ENCODE results near the gene ARHGEF39. TPM values are rescaled to one million over a fixed set of nuclear protein-coding genes. Genes with fewer than 3 reads are reported as not detected.

The ARHGEF39 gene
- total RNA-seq, 3 donors from 2014 or later, result 1.1 to 1.2 (median 1.2) TPM

DNA sequence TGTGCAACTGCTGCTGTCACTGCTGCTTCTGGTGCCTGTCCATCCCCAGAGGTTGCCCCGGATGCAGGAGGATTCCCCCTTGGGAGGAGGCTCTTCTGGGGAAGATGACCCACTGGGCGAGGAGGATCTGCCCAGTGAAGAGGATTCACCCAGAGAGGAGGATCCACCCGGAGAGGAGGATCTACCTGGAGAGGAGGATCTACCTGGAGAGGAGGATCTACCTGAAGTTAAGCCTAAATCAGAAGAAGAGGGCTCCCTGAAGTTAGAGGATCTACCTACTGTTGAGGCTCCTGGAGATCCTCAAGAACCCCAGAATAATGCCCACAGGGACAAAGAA is 9.0 kb upstream of the ARHGEF39 start:
- Mint-ChIP-seq H3K4me3 (no peak overlapping the region), H3K27me3 (ENCODE audit: low read depth) (peaks cover 9% of the 10 kb centered on the region), H3K4me1 (ENCODE audit: low read depth) (peaks cover 9% of the 10 kb centered on the region), H3K9me3 (no peaks in the 10 kb centered on the region), H3K36me3 (ENCODE audit: insufficient read depth) (no peaks in the 10 kb centered on the region)
- DNase-seq (no peak), ATAC-seq (no peak)

DNA sequence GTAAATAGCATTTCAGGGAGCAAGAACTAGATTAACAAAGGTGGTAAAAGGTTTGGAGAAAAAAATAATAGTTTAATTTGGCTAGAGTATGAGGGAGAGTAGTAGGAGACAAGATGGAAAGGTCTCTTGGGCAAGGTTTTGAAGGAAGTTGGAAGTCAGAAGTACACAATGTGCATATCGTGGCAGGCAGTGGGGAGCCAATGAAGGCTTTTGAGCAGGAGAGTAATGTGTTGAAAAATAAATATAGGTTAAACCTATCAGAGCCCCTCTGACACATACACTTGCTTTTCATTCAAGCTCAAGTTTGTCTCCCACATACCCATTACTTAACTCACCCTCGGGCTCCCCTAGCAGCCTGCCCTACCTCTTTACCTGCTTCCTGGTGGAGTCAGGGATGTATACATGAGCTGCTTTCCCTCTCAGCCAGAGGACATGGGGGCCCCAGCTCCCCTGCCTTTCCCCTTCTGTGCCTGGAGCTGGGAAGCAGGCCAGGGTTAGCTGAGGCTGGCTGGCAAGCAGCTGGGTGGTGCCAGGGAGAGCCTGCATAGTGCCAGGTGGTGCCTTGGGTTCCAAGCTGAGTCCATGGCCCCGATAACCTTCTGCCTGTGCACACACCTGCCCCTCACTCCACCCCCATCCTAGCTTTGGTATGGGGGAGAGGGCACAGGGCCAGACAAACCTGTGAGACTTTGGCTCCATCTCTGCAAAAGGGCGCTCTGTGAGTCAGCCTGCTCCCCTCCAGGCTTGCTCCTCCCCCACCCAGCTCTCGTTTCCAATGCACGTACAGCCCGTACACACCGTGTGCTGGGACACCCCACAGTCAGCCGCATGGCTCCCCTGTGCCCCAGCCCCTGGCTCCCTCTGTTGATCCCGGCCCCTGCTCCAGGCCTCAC is 8.4 kb upstream of the ARHGEF39 start, which contains the start of gene CA9:
Gene CA9 (plus strand): TSS at position 797 of the 893 bp plus-strand sequence. CDS start 32 bp downstream, at position 829.
- peaks cover 9% of the 10 kb centered on the region for H3K4me1 Mint-ChIP-seq (ENCODE audit: low read depth)
- peak within 1 kb of the TSS; percentile 1 for H3K4me3 Mint-ChIP-seq
- DNase-seq, result no peak
- no peak for ATAC-seq
- no peaks in the 10 kb centered on the region for H3K36me3 Mint-ChIP-seq (ENCODE audit: insufficient read depth)
- peaks cover 9% of the 10 kb centered on the region for H3K27me3 Mint-ChIP-seq (ENCODE audit: low read depth)
- no peaks in the 10 kb centered on the region for H3K9me3 Mint-ChIP-seq

DNA sequence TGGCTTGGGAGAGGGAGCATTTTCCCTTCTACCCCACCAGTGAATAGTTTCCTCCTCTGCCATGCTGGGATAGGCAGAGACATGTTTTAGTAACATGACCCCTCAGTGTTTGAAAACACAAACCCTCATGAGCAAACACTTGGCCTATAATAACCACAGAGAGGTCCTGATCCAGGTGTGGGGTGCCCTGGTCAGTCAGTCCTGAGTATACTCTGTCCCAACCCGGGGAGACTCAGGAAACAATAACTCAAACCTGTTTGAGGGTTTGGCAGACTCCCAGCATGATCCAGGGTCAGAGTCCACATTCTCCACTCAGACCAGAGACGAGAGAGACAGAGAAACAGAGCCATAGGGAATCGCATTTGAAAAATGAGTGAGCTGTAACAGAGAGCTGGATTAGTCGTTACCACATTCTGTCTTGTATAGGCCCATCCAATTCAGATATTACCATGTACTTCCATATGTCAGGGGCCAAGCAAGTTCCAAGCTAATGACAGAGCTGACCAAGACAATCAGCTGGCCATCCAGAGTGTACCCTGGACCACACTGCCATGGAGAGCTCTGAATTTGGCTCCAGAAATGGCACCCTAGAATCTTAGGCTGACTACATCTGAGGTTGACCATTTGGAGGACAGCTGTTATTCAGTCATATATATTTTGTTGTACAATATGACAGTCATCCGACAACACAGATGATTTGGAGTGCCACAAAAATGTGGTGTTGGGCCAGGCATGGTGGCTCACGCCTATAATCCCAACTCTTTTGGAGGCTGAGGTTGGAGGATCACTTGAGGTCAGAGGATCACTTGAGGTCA is 4.5 kb upstream of the ARHGEF39 start:
- H3K9me3 Mint-ChIP-seq, result no peaks in the 10 kb centered on the region
- DNase-seq (no peak), ATAC-seq (no peak)
- H3K27me3 Mint-ChIP-seq (ENCODE audit: low read depth), result peaks cover 3% of the 10 kb centered on the region
- no peaks in the 10 kb centered on the region for H3K36me3 Mint-ChIP-seq (ENCODE audit: insufficient read depth)
- H3K4me3 Mint-ChIP-seq, result no peak overlapping the region
- peaks cover 16% of the 10 kb centered on the region for H3K4me1 Mint-ChIP-seq (ENCODE audit: low read depth)

- Mint-ChIP-seq H3K4me1 (ENCODE audit: low read depth) (peaks cover 25% of the 10 kb centered on the region), H3K36me3 (ENCODE audit: insufficient read depth) (no peaks in the 10 kb centered on the region), H3K9me3 (no peaks in the 10 kb centered on the region), H3K27me3 (ENCODE audit: low read depth) (no peaks in the 10 kb centered on the region), H3K4me3 (no peak overlapping the region)
- DNase-seq (no peak), ATAC-seq (no peak)
Measured at GRCh38 chr9:35667939-35668338, 2.9 kb upstream of the ARHGEF39 start.

DNA sequence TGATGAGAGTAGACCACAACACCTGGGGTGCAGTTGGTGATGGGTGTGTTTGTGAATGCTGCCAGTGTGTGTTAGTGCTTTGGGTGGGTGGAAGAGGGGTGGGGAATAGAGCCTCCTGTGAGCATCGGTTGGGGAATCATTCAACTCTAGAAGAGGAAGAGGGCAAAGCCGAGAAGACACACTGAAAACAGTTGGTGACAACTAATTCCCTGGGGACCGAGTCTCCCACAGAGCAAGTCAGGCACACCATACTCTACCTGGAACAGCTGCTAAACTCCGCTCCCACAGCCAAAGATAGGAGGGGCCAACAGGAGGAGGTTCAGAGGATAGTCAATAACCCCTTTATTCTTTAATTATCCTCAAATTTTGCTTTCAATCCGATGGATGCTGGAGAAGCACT is 1.6 kb upstream of the ARHGEF39 start:
- peaks cover 37% of the 10 kb centered on the region for H3K4me1 Mint-ChIP-seq (ENCODE audit: low read depth)
- H3K27me3 Mint-ChIP-seq (ENCODE audit: low read depth), result no peaks in the 10 kb centered on the region
- H3K9me3 Mint-ChIP-seq, result no peaks in the 10 kb centered on the region
- DNase-seq, result no peak
- no peak for ATAC-seq
- H3K4me3 Mint-ChIP-seq, result no peak overlapping the region
- peaks cover 3% of the 10 kb centered on the region for H3K36me3 Mint-ChIP-seq (ENCODE audit: insufficient read depth)

DNA sequence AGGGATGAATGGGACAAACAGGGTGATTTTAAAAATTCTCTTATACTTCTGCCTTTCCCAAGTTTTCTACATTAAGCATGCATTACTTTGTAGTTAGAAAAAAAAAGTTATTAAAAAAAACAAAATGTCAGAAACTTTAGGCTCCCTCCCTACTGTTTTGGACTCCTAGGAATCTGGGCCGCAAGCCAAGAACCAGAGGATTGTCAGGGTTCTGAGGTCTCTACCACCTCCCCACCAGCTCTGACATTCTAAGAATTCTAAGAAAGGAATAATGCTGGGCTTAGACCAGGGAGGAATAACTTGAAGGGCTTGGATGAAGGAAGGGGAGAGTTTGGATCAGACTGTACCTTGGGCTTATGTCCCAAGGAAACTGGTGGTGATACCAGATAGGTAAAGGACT is 1.1 kb upstream of the ARHGEF39 start:
- ATAC-seq (no peak), DNase-seq (no peak)
- Mint-ChIP-seq H3K36me3 (ENCODE audit: insufficient read depth) (peaks cover 3% of the 10 kb centered on the region), H3K27me3 (ENCODE audit: low read depth) (no peaks in the 10 kb centered on the region), H3K4me3 (peak overlapping the region; percentile 51), H3K9me3 (no peaks in the 10 kb centered on the region), H3K4me1 (ENCODE audit: low read depth) (peaks cover 41% of the 10 kb centered on the region)

DNA sequence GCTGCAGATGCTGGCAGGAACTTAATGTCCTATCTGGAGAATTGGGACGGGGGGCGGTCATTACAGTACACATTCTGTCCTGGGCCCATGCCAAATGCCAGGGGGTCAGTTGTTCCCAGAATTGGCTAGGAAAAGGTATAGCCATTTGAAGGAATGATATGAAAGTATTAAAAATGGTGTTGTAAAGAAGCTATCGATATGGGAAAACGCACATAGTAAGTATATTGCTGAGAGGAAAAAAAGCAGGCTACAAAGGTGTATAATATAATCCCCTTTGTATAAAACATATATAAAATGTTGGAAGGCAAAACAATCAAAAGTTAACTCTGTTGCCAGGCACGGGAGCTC is 450 bp upstream of the ARHGEF39 start:
- ATAC-seq (no peak), DNase-seq (no peak)
- Mint-ChIP-seq H3K36me3 (ENCODE audit: insufficient read depth) (peaks cover 8% of the 10 kb centered on the region), H3K4me1 (ENCODE audit: low read depth) (peaks cover 47% of the 10 kb centered on the region), H3K4me3 (peak overlapping the region; percentile 79), H3K9me3 (no peaks in the 10 kb centered on the region), H3K27me3 (ENCODE audit: low read depth) (no peaks in the 10 kb centered on the region)

GRCh38 chr9:35662437-35662836 is 2.6 kb downstream of the ARHGEF39 start:
- Mint-ChIP-seq H3K4me1 (ENCODE audit: low read depth) (peaks cover 69% of the 10 kb centered on the region), H3K27me3 (ENCODE audit: low read depth) (peaks cover 3% of the 10 kb centered on the region), H3K36me3 (ENCODE audit: insufficient read depth) (peaks cover 10% of the 10 kb centered on the region), H3K4me3 (no peak overlapping the region), H3K9me3 (peaks cover 3% of the 10 kb centered on the region)
- ATAC-seq, result no peak
- no peak for DNase-seq

GRCh38 chr9:35661756-35662350 is 3.1 kb downstream of the ARHGEF39 start:
- DNase-seq (no peak), ATAC-seq (no peak)
- Mint-ChIP-seq H3K36me3 (ENCODE audit: insufficient read depth) (peaks cover 10% of the 10 kb centered on the region), H3K4me1 (ENCODE audit: low read depth) (peaks cover 75% of the 10 kb centered on the region), H3K27me3 (ENCODE audit: low read depth) (peaks cover 3% of the 10 kb centered on the region), H3K9me3 (peaks cover 3% of the 10 kb centered on the region), H3K4me3 (peak overlapping the region; percentile 15)

DNA sequence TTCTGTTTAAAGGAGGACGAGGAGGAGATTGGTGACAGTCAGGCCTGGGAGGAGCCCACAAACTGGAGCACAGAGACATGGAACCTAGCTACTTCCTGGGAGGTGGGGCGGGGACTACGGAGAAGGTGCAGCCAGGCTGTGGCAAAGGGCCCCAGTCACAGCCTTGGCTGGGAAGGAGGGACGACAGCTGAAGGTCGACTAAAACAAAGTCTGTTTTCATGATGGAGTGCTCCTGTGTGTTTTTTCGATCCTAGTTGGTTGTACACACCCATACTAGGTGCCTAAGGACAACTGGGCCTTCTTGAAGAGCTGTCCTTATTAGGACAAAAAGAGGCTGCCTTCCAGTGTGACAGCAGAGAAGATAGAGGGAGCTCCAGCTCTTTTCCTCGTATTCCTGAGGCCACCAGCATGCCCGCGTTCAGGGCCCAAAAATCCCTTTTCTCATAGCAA is 4.0 kb downstream of the ARHGEF39 start:
- peaks cover 3% of the 10 kb centered on the region for H3K27me3 Mint-ChIP-seq (ENCODE audit: low read depth)
- H3K36me3 Mint-ChIP-seq (ENCODE audit: insufficient read depth), result peaks cover 10% of the 10 kb centered on the region
- H3K9me3 Mint-ChIP-seq, result peaks cover 3% of the 10 kb centered on the region
- peaks cover 78% of the 10 kb centered on the region for H3K4me1 Mint-ChIP-seq (ENCODE audit: low read depth)
- peak overlapping the region; percentile 11 for H3K4me3 Mint-ChIP-seq
- DNase-seq (no peak), ATAC-seq (no peak)

DNA sequence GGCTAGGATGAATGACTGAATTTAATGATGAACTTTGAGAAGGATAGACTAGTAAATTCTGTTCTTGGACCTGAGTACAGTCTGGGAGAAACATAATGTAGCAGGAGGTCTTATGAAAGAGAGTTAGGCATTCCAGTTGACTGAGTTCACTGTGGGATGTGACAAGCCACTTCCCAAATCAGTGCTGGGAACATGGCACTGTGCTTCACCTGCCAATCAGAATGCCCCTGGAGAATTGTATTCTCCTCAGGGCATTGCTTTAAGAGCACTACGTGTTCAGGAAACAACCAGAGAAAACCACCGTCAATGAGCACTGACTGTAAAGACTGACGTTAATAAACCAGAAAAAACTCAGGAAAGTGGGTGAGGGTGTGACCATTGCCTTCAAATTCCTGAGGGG is 5.7 kb downstream of the ARHGEF39 start:
- peaks cover 10% of the 10 kb centered on the region for H3K36me3 Mint-ChIP-seq (ENCODE audit: insufficient read depth)
- ATAC-seq, result no peak
- H3K4me3 Mint-ChIP-seq, result peak overlapping the region; percentile 87
- H3K27me3 Mint-ChIP-seq (ENCODE audit: low read depth), result peaks cover 3% of the 10 kb centered on the region
- H3K9me3 Mint-ChIP-seq, result peaks cover 3% of the 10 kb centered on the region
- peaks cover 71% of the 10 kb centered on the region for H3K4me1 Mint-ChIP-seq (ENCODE audit: low read depth)
- no peak for DNase-seq

DNA sequence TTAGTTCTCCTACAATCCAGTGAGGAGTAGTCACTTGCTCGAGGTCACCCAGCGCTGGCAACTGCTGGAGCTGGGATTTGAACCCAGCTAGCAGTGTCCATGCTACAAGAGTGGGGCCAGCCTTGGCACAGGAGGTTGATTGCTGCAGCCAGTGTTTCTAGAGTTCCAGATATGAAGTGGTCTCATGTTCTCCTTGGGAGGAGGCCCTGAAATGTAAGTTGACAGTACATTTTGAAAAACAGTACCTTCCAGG is 6.1 kb downstream of the ARHGEF39 start:
- peak overlapping the region; percentile 87 for H3K4me3 Mint-ChIP-seq
- peaks cover 3% of the 10 kb centered on the region for H3K27me3 Mint-ChIP-seq (ENCODE audit: low read depth)
- ATAC-seq (no peak), DNase-seq (no peak)
- H3K9me3 Mint-ChIP-seq, result peaks cover 3% of the 10 kb centered on the region
- H3K4me1 Mint-ChIP-seq (ENCODE audit: low read depth), result peaks cover 70% of the 10 kb centered on the region
- peaks cover 10% of the 10 kb centered on the region for H3K36me3 Mint-ChIP-seq (ENCODE audit: insufficient read depth)

GRCh38 chr9:35658137-35658967 is 6.6 kb downstream of the ARHGEF39 start, which contains the start of gene CCDC107:
Gene CCDC107, plus strand, starts transcription at chr9:35658292. Its CDS starts 88 bp downstream, at chr9:35658380.
- Mint-ChIP-seq H3K27me3 (ENCODE audit: low read depth) (peaks cover 3% of the 10 kb centered on the region), H3K36me3 (ENCODE audit: insufficient read depth) (peaks cover 10% of the 10 kb centered on the region), H3K4me1 (ENCODE audit: low read depth) (peaks cover 68% of the 10 kb centered on the region), H3K9me3 (peaks cover 3% of the 10 kb centered on the region), H3K4me3 (peak within 1 kb of the TSS; percentile 87)
- DNase-seq (peak; percentile 77), ATAC-seq (peak; percentile 61 to 65)
